Ovary (tissue), 9 donors: ENCODE measurements around the gene CLEC16A. TPM values are rescaled to one million over a fixed set of nuclear protein-coding genes. Genes with fewer than 3 reads are reported as not detected.

Experiments used
- DNase-seq, 5 donors: peaks; one replicate each; pipeline ENCODE4 v3.0.0-alpha.2; 2019 to 2020
- H3K27ac ChIP-seq, 2 donors: fragments of 200-600 bp; one replicate each; pipeline versions ENCODE4 v1.5.1 to v1.8.0; 2019 to 2022
- H3K27me3 ChIP-seq: fragments of 200-600 bp; one replicate; pipeline ENCODE4 v1.8.0; 2022
- H3K36me3 ChIP-seq: fragments of 200-600 bp; sonication (generic); one replicate; pipeline ENCODE4 v1.5.1; 2019
- H3K4me1 ChIP-seq: one replicate; pipeline ENCODE4 v1.8.1; 2013; ENCODE audit warnings: mild to moderate bottlenecking, moderate library complexity; ENCODE audit not compliant: insufficient read depth
- H3K4me3 ChIP-seq: fragments of 200-600 bp; sonication (generic); one replicate; pipeline ENCODE4 v1.5.1; 2017
- H3K9me3 ChIP-seq, 2 donors: fragments of 200-600 bp in 1 of 2; sonication (generic) in 1 of 2; one replicate each; pipeline versions ENCODE4 v1.5.1 to v1.8.1; 2013 to 2019; ENCODE audit warnings: mild to moderate bottlenecking in 1 of 2, moderate library complexity in 1 of 2
- EP300 ChIP-seq: sonication (generic); formaldehyde crosslinking; IDR thresholded peaks from one replicate; pipeline ENCODE4 v1.6.1; 2017; ENCODE audit warnings: antibody characterized with exemption
- POLR2A ChIP-seq: fragments of 450-650 bp; IDR thresholded peaks from one replicate; pipeline ENCODE4 v1.6.1; 2017; ENCODE audit warnings: antibody characterized with exemption, mild to moderate bottlenecking, moderate library complexity
- WGBS, 3 donors: extraction: QIAGEN DNeasy Blood & Tissue Kit in 1 of 3; methylation state at CpG; one replicate each; pipeline versions ENCODE4 v1.1.5 to v1.1.7; 2013 to 2017; 5-methylcytosine and 5-hydroxymethylcytosine counted together
- intact Hi-C, 4 donors: fragments of 100-400 bp; cut with DNase I; formaldehyde crosslinking; loops; one replicate each; pipeline versions ENCODE4 v1.11.0 to v1.15.1; 2022 to 2023
- polyA plus RNA-seq, 2 donors: library from polyadenylated mRNA; stranded (reverse); fragments of 200-250 nt in 1 of 2; fragments of 350-450 nt in 1 of 2; fragmentation: Illumina TruSeq in 1 of 2; extraction: RNeasy Lipid Tissue Mini Kit (QIAGEN cat#74804) in 1 of 2; gene quantifications; one replicate each; pipeline ENCODE4 v1.2.3, GENCODE V29; 2013 to 2014
- total RNA-seq, 7 donors: library from RNA; depleted of rRNA in 2 of 7; stranded (reverse); fragments of >200 nt in 2 of 7; fragmentation: NEBNext Ultra II Directional in 3 of 7; extraction: Animal tissue kit (Norgen Biotek cat#: 25700) in 3 of 7; gene quantifications; one replicate each; pipeline versions ENCODE4 v1.1.0 to v1.2.4, GENCODE V29; 2016 to 2023
- TF ChIP-seq, protein P1 (sequence below), 3 donors: fragments of 450-650 bp in 2 of 3; fragments of 200-600 bp in 1 of 3; IDR thresholded peaks; one replicate each; pipeline versions ENCODE4 v1.5.1 to v1.8.0; 2016 to 2022; ENCODE audit warnings: antibody characterized with exemption in 3 of 3, mild to moderate bottlenecking in 1 of 3
- donor health status: DM: no; HTN: no; CAD: no; lungs with moderate emphysema.
- donor health status: DM: no; HTN: no; CAD: no.
- donor health status: Bipolar disorder and iron deficiency.
- donor health status: DM: yes; HTN: yes; CAD: no.
- donor health status: DM: no; HTN: no; CAD: no.
- donor health status: DM: yes; HTN: yes; CAD: no.

CLEC16A gene
- total and polyA plus RNA-seq, 9 donors: 6.4 to 28.1 (median 16.5) TPM

DNA sequence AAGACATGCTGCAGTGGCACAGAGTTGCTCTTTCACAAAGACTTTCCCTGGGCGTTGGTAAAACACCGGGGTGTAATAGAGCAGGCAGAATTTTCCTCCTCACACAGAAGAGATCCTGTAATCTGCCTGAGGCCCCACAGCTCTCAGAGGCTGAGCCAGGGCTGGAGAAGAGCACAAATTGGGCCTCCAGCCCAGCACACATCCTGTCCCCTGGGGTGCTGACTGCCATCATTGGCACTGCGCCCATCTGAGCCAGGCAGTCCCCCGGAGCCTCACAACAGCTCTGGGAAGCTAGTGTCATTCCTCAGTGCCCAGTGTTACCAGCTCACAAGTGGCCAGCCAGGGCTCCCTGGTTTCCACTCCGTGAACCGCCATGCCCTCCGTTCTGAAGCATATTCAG, 192.2 kb downstream of the CLEC16A start:
- DNase-seq: no peak
- Histone ChIP-seq H3K27me3 (no peaks in the 10 kb centered on the region), H3K4me1 (peaks cover 21% of the 10 kb centered on the region), H3K9me3 (no peaks in the 10 kb centered on the region), H3K36me3 (no peaks in the 10 kb centered on the region), H3K4me3 (no peak overlapping the region), H3K27ac (no peak overlapping the region)
- WGBS, 3 donors: 85 to 93% (median 89%) methylated on average over 7 of the region's 7 CpGs
- intact Hi-C loops: no loop called here
- TF ChIP-seq, protein P1, sequence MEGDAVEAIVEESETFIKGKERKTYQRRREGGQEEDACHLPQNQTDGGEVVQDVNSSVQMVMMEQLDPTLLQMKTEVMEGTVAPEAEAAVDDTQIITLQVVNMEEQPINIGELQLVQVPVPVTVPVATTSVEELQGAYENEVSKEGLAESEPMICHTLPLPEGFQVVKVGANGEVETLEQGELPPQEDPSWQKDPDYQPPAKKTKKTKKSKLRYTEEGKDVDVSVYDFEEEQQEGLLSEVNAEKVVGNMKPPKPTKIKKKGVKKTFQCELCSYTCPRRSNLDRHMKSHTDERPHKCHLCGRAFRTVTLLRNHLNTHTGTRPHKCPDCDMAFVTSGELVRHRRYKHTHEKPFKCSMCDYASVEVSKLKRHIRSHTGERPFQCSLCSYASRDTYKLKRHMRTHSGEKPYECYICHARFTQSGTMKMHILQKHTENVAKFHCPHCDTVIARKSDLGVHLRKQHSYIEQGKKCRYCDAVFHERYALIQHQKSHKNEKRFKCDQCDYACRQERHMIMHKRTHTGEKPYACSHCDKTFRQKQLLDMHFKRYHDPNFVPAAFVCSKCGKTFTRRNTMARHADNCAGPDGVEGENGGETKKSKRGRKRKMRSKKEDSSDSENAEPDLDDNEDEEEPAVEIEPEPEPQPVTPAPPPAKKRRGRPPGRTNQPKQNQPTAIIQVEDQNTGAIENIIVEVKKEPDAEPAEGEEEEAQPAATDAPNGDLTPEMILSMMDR (IDR thresholded peaks at IDR 0.05): no peak
- no peak for TF ChIP-seq POLR2A
- TF ChIP-seq EP300: no peak

DNA sequence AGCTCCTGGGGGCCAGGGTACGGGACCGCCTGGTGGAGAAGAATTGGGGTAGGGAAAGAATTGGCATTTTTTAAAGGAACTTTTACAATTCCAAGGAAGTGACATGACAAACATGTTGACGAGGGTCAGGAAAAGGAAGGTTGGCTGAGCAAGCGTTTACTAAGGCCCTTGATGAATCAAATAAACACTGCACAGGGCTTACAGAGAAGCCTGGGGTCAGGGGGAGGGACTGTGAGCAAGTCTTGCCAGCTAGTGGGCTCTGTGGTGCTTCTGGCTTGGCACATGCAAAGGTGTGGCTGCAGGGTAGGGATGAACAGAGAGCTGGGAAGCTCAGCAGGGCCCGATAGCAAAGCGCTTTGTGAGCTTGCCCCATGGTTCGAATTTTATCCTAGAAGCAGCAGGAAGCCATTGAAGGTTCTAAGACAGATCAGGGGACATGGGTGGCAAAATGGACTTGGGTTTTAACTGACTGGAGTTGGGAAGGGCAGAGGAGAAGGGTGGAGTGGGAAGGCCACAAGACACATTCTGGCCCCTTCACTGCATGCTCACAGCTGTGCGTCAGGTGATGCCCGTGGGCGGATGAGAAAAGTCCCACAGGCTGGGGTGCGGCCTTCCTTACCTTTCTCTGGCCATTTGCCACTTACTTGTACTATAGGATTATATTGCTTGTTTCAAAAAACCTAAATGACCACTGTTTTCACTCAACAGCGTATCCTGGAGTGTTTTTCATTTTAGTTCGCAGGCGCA, 193.8 kb downstream of the CLEC16A start:
- no peak overlapping the region for H3K4me3 ChIP-seq
- no peak for DNase-seq
- H3K36me3 ChIP-seq: no peaks in the 10 kb centered on the region
- 95 to 96% (median 96%) methylated on average over 14 of the region's 14 CpGs for WGBS, 3 donors
- peaks cover 18% of the 10 kb centered on the region for H3K4me1 ChIP-seq
- TF ChIP-seq POLR2A (no peak), EP300 (no peak)
- TF ChIP-seq, protein P1 (IDR thresholded peaks at IDR 0.05): no peak
- no peaks in the 10 kb centered on the region for H3K27me3 ChIP-seq
- no peak overlapping the region for H3K27ac ChIP-seq
- intact Hi-C loops: no loop called here
- H3K9me3 ChIP-seq: no peaks in the 10 kb centered on the region

DNA sequence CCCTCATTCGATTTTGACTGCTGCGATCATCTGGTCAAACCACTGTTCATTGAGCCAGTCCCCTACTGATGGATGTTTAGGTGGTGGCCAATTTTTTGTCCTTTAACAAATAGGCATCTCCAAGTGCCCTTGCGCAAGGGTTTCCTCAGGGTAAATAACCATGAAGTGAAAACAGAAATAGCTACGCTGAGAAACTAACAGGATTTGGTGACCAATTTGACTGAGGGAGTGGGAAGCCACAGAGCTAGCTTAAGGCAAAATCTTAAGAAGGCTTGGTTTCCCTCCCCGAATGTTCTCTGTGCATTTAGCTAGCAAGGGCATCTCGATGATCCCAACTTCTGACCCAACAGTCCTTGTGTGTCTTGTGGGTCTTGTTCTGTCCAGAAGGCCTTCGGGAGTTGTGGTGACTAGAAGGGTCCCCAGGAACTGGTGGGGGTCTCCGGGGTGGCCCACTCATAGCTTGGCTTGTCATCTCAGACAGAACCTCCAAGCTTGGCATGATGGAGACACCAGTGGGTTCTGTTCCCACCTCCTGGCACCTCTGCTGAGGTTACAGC, 194.5 kb downstream of the CLEC16A start:
- 88 to 94% (median 91%) methylated on average over 8 of the region's 8 CpGs for WGBS, 3 donors
- H3K9me3 ChIP-seq: no peaks in the 10 kb centered on the region
- H3K27ac ChIP-seq: no peak overlapping the region
- peaks cover 16% of the 10 kb centered on the region for H3K4me1 ChIP-seq
- DNase-seq: no peak
- H3K36me3 ChIP-seq: no peaks in the 10 kb centered on the region
- intact Hi-C loops: no loop called here
- H3K4me3 ChIP-seq: no peak overlapping the region
- no peaks in the 10 kb centered on the region for H3K27me3 ChIP-seq
- TF ChIP-seq, protein P1 (IDR thresholded peaks at IDR 0.05): no peak
- TF ChIP-seq EP300: no peak
- no peak for TF ChIP-seq POLR2A

DNA sequence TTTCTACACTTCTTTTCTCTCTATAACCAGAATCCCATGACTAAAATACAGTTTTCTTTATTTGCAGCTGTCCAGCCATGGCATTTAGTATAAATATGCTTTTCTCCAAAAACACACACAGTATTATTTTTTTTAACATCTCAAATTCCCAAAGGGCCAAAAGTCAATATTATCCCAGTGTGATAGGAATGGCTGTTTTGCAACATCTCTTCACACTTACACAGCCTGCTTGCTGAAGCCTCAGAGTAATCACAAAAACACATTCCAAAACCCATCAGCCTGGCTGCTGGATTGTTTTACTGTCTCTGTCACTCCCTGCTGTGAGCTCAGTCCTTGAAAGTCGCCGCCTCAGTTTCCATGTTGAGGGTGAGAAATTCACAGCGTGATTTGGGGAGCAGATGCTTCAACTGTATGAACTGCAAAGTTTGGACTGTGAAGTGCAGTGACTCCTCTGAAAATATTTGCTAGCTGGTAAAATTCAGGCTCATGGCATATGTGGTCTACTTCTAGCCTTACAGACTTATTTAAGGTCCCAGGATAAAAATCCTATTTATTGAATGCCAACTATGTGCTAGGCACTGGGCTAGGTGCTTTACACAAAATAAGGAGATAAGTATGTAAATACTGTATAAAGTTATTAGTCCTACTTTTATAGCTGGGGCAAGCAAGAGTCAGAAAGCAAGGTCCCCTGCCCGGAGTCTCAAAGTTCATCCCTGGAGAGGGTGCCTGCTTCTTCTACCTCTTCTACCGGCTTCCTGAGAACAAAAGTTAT, 195.1 kb downstream of the CLEC16A start:
- DNase-seq: no peak
- H3K36me3 ChIP-seq: no peaks in the 10 kb centered on the region
- 40 to 63% (median 48%) methylated on average over 5 of the region's 5 CpGs for WGBS, 3 donors
- no peaks in the 10 kb centered on the region for H3K27me3 ChIP-seq
- peaks cover 16% of the 10 kb centered on the region for H3K4me1 ChIP-seq
- H3K4me3 ChIP-seq: no peak overlapping the region
- no peaks in the 10 kb centered on the region for H3K9me3 ChIP-seq
- TF ChIP-seq EP300: no peak
- TF ChIP-seq POLR2A: no peak
- TF ChIP-seq, protein P1 (IDR thresholded peaks at IDR 0.05): no peak
- H3K27ac ChIP-seq: no peak overlapping the region
- intact Hi-C loops: no loop called here
